K562 (cell line): ENCODE results near the gene YBEY. TPM values are rescaled to one million over a fixed set of nuclear protein-coding genes. Genes with fewer than 3 reads are reported as not detected.
A peak's percentile ranks its signal among the peaks of the same experiment; 100 is the strongest.

ENCODE experiments used
- CREB3L1 ChIP-seq: fragments of 450-650 bp; IDR thresholded peaks from 2 replicates; pipeline ENCODE4 v1.6.1; 2014; ENCODE audit warnings: low read depth, mild to moderate bottlenecking, moderate library complexity, borderline replicate concordance
- PYGO2 ChIP-seq: fragments of 450-650 bp; IDR thresholded peaks from 2 replicates; pipeline ENCODE4 v1.6.1; 2016; ENCODE audit warnings: mild to moderate bottlenecking, missing genetic modification characterization, moderate library complexity, missing compliant biosample characterization
- ZNF165 ChIP-seq: fragments of 250-450 bp; sonication (Bioruptor Pico); IDR thresholded peaks from 2 replicates; pipeline ENCODE4 v1.4.0; 2020; ENCODE audit warnings: borderline replicate concordance
- polyA plus RNA-seq, 8 experiments: library from polyadenylated mRNA; depleted of rRNA in 4 of 8; stranded (reverse) in 5 of 8; unstranded in 3 of 8; fragments of >200 nt; fragmentation: Nextera tagmentation in 2 of 8; fragmentation: Illumina TruSeq in 1 of 8; extraction: Ambion mirVana in 2 of 8; extraction: Trizol in 1 of 8; gene quantifications; 2 replicates each; pipeline versions ENCODE4 v1.2.1 to v1.2.3, GENCODE V29; 2011 to 2014; ENCODE audit warnings: inconsistent platforms in 1 of 8, missing spikeins in 1 of 8
- total RNA-seq, 7 experiments: library from RNA; depleted of rRNA in 6 of 7; stranded (reverse); fragments of >200 nt in 6 of 7; fragmentation: Illumina TruSeq in 2 of 7; extraction: Trizol in 2 of 7; gene quantifications; 2 replicates each; pipeline versions ENCODE4 v1.2.1 to v1.2.3, GENCODE V29; 2011 to 2021; ENCODE audit warnings: low replicate concordance in 1 of 7
- TF ChIP-seq, protein P1 (sequence below), 2 experiments: fragments of 450-650 bp in 1 of 2; IDR thresholded peaks; 2 replicates each; pipeline ENCODE4 v1.6.1; 2011 to 2017; ENCODE audit warnings: low read depth in 2 of 2, antibody characterized with exemption in 1 of 2, borderline replicate concordance in 1 of 2, low read length in 1 of 2, mild to moderate bottlenecking in 1 of 2, mixed read lengths in 1 of 2; ENCODE audit not compliant: control insufficient read depth in 1 of 2

The YBEY gene
- total and polyA plus RNA-seq, 9 of the 15 experiments (the other 6 are each of a cell fraction or from before 2014, with no cell fraction given): 6.4 to 28.0 (median 12.4) TPM

DNA sequence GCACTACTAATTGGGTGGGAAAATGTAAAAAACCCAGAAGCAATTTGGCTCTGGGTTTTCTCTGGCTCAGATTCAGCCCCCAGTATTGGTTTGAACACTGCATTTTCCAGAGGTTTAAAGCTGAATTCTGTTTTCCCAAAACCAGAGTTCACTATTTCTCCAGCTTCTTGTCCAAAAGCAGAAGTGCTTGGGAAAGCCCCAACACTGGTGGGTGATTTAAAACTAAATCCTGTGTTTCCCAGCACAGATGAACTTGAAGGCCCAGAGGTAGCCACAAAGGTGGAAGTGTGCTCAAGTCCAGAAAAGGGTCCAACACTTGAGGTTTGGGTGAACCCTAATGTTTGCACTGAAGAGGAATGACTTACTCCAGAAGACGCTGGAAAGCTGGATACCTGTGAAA lies 1.4 kb upstream of the YBEY start (continued):
- TF ChIP-seq, protein P1, sequence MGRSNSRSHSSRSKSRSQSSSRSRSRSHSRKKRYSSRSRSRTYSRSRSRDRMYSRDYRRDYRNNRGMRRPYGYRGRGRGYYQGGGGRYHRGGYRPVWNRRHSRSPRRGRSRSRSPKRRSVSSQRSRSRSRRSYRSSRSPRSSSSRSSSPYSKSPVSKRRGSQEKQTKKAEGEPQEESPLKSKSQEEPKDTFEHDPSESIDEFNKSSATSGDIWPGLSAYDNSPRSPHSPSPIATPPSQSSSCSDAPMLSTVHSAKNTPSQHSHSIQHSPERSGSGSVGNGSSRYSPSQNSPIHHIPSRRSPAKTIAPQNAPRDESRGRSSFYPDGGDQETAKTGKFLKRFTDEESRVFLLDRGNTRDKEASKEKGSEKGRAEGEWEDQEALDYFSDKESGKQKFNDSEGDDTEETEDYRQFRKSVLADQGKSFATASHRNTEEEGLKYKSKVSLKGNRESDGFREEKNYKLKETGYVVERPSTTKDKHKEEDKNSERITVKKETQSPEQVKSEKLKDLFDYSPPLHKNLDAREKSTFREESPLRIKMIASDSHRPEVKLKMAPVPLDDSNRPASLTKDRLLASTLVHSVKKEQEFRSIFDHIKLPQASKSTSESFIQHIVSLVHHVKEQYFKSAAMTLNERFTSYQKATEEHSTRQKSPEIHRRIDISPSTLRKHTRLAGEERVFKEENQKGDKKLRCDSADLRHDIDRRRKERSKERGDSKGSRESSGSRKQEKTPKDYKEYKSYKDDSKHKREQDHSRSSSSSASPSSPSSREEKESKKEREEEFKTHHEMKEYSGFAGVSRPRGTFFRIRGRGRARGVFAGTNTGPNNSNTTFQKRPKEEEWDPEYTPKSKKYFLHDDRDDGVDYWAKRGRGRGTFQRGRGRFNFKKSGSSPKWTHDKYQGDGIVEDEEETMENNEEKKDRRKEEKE (IDR thresholded peaks at IDR 0.05; ENCODE audit: borderline replicate concordance in 1 of 2, control insufficient read depth in 1 of 2, low read depth in 2 of 2, low read length in 1 of 2): 0 out of 4 replicates have a peak, but pooled peaks of 1 of the 2 experiments have one; percentile 15
- TF ChIP-seq PYGO2 (tag) (no peak), ZNF165 (no peak), CREB3L1 (no peak)
